Activated CD4-positive, alpha-beta memory T cell treated with anti-CD3 and anti-CD28 coated beads for 36 hours (primary cell): ENCODE measurements around the gene CD300H. TPM values are rescaled to one million over a fixed set of nuclear protein-coding genes. Genes with fewer than 3 reads are reported as not detected.

ENCODE experiments used
- CTCF ChIA-PET: fragments of 350-600 bp; sonication (Branson Sonifier 250); formaldehyde crosslinking; loops from one replicate; lab custom pipeline; 2021; ENCODE audit warnings: antibody characterized with exemption, inconsistent platforms; lab: Charles Lee
- POLR2A ChIA-PET: fragments of 350-600 bp; sonication (Branson Sonifier 250); formaldehyde crosslinking; loops from one replicate; lab custom pipeline; 2021; ENCODE audit warnings: antibody characterized with exemption; lab: Charles Lee
- DNase-seq: peaks from one replicate; pipeline ENCODE4 v3.0.0-alpha.2; 2020
- H3K27ac Mint-ChIP-seq: one replicate; pipeline ENCODE4 v1.8.0; 2021; ENCODE audit warnings: mixed read lengths
- H3K27me3 Mint-ChIP-seq: one replicate; pipeline ENCODE4 v1.8.0; 2021; ENCODE audit warnings: mixed read lengths
- H3K36me3 Mint-ChIP-seq: one replicate; pipeline ENCODE4 v1.8.0; 2021; ENCODE audit warnings: mixed read lengths
- H3K4me1 Mint-ChIP-seq: one replicate; pipeline ENCODE4 v1.8.0; 2021; ENCODE audit warnings: low read depth, mixed read lengths
- H3K4me3 Mint-ChIP-seq: one replicate; pipeline ENCODE4 v1.8.0; 2021; ENCODE audit warnings: mild to moderate bottlenecking, mixed read lengths
- H3K9me3 Mint-ChIP-seq: one replicate; pipeline ENCODE4 v1.8.0; 2021; ENCODE audit warnings: mixed read lengths
- intact Hi-C: fragments of 100-400 bp; cut with micrococcal nuclease; formaldehyde crosslinking; loops from one replicate; pipeline ENCODE4 v1.15.1; 2023
- total RNA-seq, 2 experiments: library from RNA; stranded (reverse); gene quantifications; one replicate each; pipeline ENCODE4 v1.2.3, GENCODE V29; 2021

Gene CD300H
- total RNA-seq, 2 experiments from 2014 or later = not detected

DNA sequence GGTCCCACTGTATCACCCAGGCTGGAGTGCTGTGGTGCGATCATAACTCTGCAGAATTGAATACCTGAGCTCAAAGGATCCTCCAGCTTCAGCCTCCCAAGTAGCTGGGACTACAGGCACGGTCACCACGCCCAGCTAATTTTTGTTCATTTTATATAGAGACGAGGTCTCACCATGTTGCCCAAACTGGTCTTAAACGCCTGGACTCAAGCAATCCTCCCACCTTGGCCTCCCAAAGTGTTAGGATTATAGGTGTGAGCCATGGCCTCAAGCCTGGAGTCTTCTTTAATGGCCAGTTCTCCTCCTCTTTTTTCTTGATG is 36.5 kb downstream of the CD300H start:
- ChIA-PET CTCF (interaction anchor here (1.0 to 2.0 kb wide), 4 partner anchors 36 to 169 kb away, joined by 3 to 7 read pairs (median 4); partner anchors contain the start of genes BTBD17 and GPR142), POLR2A (no interaction called here)
- no peak for DNase-seq
- H3K36me3 Mint-ChIP-seq = no peaks in the 10 kb centered on the region
- no peak overlapping the region for H3K4me3 Mint-ChIP-seq
- peaks cover 2% of the 10 kb centered on the region for H3K4me1 Mint-ChIP-seq
- peaks cover 23% of the 10 kb centered on the region for H3K27me3 Mint-ChIP-seq
- intact Hi-C loops = no loop called here
- no peaks in the 10 kb centered on the region for H3K9me3 Mint-ChIP-seq
- no peak overlapping the region for H3K27ac Mint-ChIP-seq

DNA sequence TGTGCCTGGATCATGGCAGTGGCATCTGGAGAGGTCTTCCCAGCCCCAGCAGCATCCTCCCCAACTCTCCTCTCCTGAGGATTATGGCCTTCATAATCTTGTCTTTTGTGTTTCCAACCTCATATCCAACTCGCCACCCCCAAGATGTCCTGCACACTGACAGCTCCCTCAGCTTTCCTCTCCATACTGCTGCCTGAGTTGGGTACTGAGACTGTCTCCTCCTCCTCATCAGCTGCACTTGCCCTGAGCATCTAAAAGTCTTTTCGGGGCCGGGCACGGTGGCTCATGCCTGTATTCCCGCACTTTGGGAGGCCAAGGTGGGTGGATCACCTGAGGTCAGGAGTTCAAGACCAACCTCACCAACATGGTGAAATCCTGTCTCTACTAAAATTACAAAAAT is 38.1 kb downstream of the CD300H start:
- Mint-ChIP-seq H3K27me3 (peaks cover 25% of the 10 kb centered on the region), H3K9me3 (no peaks in the 10 kb centered on the region), H3K4me3 (no peak overlapping the region), H3K27ac (no peak overlapping the region), H3K36me3 (no peaks in the 10 kb centered on the region), H3K4me1 (peaks cover 2% of the 10 kb centered on the region)
- intact Hi-C loops = no loop called here
- ChIA-PET POLR2A (no interaction called here), CTCF (interaction anchor here (0.9 to 2.4 kb wide), 3 partner anchors 13 to 161 kb away, joined by 3 to 13 read pairs (median 7); partner anchors contain the start of gene GPR142)
- DNase-seq = peak; percentile 6

DNA sequence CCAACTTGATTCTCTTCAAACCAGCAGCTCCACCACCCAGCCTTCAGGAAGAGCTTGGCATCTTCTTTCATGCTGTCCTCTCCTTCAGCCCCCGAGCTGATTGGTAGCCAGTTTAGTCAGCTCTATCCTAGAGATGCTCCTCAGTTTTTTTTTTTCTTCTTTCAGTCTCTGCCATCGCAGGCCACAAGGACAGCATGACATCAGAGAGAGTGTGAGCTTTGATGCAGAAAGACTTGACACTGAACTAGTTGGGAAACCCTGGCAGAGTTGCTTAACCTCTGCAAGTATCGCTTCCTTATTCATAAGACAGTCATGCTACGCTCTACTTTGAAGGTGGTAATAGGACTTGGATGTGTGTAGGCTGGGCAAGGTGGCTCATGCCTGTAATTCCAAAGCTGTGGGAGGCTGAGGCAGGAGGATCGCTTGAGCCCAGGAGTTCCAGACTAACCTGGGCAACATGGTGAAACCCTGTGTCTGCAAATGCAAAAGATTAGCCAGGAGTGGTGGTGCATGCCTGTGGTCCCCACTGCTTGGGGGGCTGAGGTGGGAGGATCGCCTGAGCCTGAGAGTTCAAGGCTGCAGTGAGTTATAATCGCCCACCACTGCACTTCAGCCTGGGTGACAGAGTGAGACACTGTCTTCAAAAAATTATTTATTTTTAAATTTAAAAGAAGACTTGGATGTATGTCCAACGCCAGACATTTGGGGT is 38.7 kb downstream of the CD300H start:
- no peaks in the 10 kb centered on the region for H3K36me3 Mint-ChIP-seq
- POLR2A ChIA-PET = no interaction called here
- peaks cover 26% of the 10 kb centered on the region for H3K27me3 Mint-ChIP-seq
- peak; percentile 7 for DNase-seq
- no peak overlapping the region for H3K27ac Mint-ChIP-seq
- CTCF ChIA-PET = interaction anchor here (2.4 kb wide), 1 partner anchor 149 kb away, joined by 13 read pairs; no protein-coding TSS in a partner anchor
- no peaks in the 10 kb centered on the region for H3K9me3 Mint-ChIP-seq
- no peak overlapping the region for H3K4me3 Mint-ChIP-seq
- intact Hi-C loops = no loop called here
- H3K4me1 Mint-ChIP-seq = peaks cover 2% of the 10 kb centered on the region

DNA sequence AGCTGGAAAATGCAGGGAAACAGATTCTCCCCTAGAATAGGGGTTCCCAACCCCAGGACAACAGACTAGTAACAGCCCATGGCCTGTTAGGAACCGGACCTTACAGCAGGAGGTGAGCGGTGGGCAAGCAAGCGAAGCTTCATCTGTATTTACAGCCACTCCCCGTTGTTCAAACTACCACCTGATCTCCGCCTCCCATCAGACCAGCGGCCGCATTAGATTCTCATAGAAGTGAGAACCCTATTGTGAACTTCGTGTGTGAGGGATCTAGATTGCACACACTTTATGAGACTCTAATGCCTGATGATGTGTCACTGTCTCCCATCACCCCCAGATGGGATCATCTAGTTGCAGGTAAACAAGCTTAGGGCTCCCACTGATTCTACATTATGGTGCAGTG is 39.6 kb downstream of the CD300H start:
- Mint-ChIP-seq H3K36me3 (no peaks in the 10 kb centered on the region), H3K4me3 (no peak overlapping the region), H3K9me3 (peaks cover 4% of the 10 kb centered on the region), H3K4me1 (no peaks in the 10 kb centered on the region), H3K27ac (no peak overlapping the region), H3K27me3 (peaks cover 30% of the 10 kb centered on the region)
- ChIA-PET POLR2A (no interaction called here), CTCF (interaction anchor here (2.4 kb wide), 1 partner anchor 148 kb away, joined by 13 read pairs; no protein-coding TSS in a partner anchor)
- DNase-seq = no peak
- intact Hi-C loops = no loop called here

DNA sequence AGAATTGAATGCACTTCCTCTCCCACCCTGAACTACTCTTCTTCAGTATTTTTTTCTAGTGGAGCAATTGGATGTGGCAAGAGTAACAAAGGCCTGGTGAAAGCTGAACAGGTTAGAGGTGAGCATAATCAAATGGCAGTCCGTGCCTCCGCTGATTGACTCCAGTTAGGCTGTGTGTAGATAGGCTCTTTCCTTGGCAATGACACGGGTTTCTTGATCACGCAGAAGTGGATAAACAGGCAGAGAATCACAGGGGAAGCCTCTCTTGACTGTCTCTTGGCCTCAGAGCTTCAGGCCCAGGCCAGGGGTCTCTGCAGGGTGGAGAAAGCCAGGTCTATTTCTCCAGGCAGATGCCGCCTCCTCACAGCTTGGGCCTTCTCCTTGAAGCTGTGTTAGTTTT is 40.2 kb downstream of the CD300H start:
- ChIA-PET POLR2A (no interaction called here), CTCF (interaction anchor here (0.6 kb wide), 1 partner anchor 8 kb away, joined by 4 read pairs; no protein-coding TSS in a partner anchor)
- Mint-ChIP-seq H3K4me1 (no peaks in the 10 kb centered on the region), H3K36me3 (no peaks in the 10 kb centered on the region), H3K4me3 (no peak overlapping the region), H3K27me3 (peaks cover 33% of the 10 kb centered on the region), H3K27ac (no peak overlapping the region), H3K9me3 (peaks cover 4% of the 10 kb centered on the region)
- no peak for DNase-seq
- intact Hi-C loops = no loop called here

DNA sequence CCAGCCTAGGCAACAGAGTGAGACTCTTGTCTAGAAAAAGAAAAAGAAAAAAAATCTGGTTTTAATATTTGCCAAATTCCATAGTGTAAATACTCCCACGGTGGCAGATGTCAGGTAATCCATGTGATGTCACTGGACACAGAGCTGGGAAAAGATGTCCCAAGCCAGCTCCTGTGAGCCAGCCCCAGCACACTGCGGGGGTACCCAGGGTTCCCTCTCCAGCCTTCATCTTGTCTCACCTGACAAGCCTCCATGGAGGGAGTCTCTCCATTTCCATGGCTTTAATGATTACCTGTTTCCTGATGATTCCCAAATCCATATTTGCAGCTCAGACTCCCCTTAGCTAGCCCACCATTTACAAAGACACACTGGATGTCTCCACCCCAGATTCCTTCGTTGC is 40.6 kb downstream of the CD300H start:
- Mint-ChIP-seq H3K27me3 (peaks cover 33% of the 10 kb centered on the region), H3K4me3 (no peak overlapping the region), H3K4me1 (no peaks in the 10 kb centered on the region), H3K9me3 (peaks cover 4% of the 10 kb centered on the region), H3K27ac (no peak overlapping the region), H3K36me3 (no peaks in the 10 kb centered on the region)
- intact Hi-C loops = no loop called here
- no peak for DNase-seq
- ChIA-PET POLR2A (interaction anchor here (0.6 kb wide), 1 partner anchor 61 kb away, joined by 3 read pairs; no protein-coding TSS in a partner anchor), CTCF (interaction anchor here (0.6 to 1.1 kb wide), 2 partner anchors 8 to 70 kb away, joined by 3 to 4 read pairs; no protein-coding TSS in a partner anchor)

DNA sequence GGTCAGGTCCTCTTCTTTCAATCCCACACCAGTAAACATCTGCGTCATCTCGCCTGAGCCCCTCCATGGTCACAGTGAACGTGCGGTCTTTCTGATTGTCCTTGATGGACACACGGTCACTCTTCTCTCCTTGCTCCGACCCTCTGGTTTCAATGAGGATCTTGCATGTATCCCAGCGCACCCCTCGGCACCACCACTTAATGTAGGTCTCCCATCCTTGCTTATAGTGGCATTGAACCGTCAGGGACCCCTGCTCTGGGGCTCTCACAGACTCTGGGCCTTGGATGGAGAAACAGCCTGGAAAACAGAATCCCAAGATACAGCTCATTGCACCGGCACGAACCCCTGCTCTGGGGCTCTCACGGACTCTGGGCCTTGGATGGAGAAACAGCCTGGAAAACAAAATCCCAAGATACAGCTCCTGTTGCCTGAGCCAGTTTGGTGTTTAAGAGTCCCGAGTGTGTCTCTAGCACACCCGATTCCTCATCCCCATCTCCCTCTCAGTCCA is 41.5 kb downstream of the CD300H start:
- Mint-ChIP-seq H3K27me3 (peaks cover 37% of the 10 kb centered on the region), H3K27ac (no peak overlapping the region), H3K4me3 (no peak overlapping the region), H3K9me3 (peaks cover 4% of the 10 kb centered on the region), H3K4me1 (peaks cover 7% of the 10 kb centered on the region), H3K36me3 (no peaks in the 10 kb centered on the region)
- POLR2A ChIA-PET = interaction anchor here (0.6 kb wide), 1 partner anchor 61 kb away, joined by 3 read pairs; no protein-coding TSS in a partner anchor
- no peak for DNase-seq
- intact Hi-C loops = no loop called here
- CTCF ChIA-PET = interaction anchor here (1.1 to 1.6 kb wide), 3 partner anchors 69 to 436 kb away, joined by 3 to 5 read pairs (median 3); no protein-coding TSS in a partner anchor

DNA sequence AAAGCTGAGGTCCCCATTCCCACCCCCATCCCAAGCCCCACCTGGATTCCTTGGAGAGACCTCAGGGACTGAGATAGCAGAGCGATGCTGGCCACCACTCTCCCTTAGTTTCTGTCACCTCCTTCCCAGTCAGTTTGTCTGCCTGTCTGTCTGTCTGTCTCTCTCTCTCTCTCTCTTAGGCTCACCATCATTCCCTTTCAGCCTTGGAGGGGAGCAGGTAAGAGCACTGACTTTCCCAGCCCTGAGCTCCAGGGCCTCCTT is 41.9 kb downstream of the CD300H start:
- intact Hi-C loops = no loop called here
- no peak for DNase-seq
- ChIA-PET CTCF (interaction anchor here (1.1 to 1.6 kb wide), 3 partner anchors 68 to 436 kb away, joined by 3 to 5 read pairs (median 3); no protein-coding TSS in a partner anchor), POLR2A (no interaction called here)
- Mint-ChIP-seq H3K4me1 (peaks cover 8% of the 10 kb centered on the region), H3K36me3 (no peaks in the 10 kb centered on the region), H3K4me3 (no peak overlapping the region), H3K27ac (no peak overlapping the region), H3K27me3 (peaks cover 37% of the 10 kb centered on the region), H3K9me3 (peaks cover 4% of the 10 kb centered on the region)

DNA sequence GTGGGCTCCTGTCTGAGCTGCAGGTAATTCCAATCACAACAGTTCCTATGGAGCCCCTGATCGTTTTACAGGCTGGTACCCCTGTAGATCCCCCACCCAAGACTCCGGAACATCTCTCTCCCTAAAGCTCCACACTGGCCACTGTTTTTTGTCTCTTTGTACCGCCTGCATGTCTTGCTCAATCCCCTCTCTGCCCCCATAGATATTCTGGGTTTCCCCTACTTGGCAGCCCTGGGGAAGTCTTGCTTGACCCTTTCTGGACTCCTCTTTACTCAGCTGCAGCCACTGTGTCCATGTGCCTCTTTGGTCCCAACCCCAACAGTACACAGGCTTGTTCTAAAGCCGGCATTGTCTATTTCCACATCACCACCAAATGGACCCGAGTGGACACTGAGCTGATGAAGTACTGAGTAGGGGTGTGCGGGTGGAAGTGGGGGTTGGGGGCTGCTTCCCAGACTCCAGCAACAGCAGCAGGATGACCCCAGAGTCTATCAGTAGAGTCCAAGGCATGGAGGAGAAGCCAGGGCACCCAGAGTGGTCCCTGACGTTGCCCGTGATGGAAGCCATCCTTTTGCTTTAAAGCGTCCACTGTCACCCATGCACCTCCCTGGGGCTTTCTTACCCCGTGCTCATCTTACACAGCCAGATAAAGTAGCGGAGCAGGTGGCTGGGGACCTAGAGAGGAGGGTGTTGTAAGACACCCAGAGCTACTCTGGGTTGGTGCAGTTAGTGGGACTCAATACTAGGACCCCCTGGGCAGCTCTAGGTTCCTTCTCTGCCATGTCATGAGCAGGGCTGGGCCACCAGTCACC is 42.5 kb downstream of the CD300H start:
- Mint-ChIP-seq H3K4me1 (peaks cover 12% of the 10 kb centered on the region), H3K4me3 (no peak overlapping the region), H3K9me3 (peaks cover 4% of the 10 kb centered on the region), H3K36me3 (no peaks in the 10 kb centered on the region), H3K27me3 (peaks cover 36% of the 10 kb centered on the region), H3K27ac (no peak overlapping the region)
- DNase-seq = no peak
- CTCF ChIA-PET = interaction anchor here (1.3 to 1.6 kb wide), 2 partner anchors 146 to 435 kb away, joined by 3 to 5 read pairs; no protein-coding TSS in a partner anchor
- POLR2A ChIA-PET = no interaction called here
- intact Hi-C loops = no loop called here

DNA sequence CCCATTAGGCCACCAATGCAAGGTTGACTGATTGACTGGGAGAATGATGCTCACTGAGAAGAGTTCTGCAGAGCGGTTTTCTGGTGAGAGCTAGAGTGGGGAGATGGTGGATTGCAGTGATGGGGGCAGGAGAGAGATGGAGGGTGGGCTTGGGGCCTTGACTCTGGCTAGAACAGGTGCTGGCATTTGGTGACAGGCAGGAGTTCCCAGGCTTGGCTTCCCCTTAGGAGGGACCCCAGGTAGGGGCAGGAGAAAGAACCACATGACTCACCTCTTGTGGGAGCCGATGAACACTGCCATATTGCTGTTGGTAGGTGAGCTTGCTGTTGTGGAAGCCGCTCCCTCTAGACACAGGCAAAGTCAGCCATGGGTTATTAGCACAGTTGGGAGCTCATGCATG is 44.0 kb downstream of the CD300H start:
- H3K9me3 Mint-ChIP-seq = peaks cover 7% of the 10 kb centered on the region
- CTCF ChIA-PET = no interaction called here
- H3K27me3 Mint-ChIP-seq = peaks cover 38% of the 10 kb centered on the region
- POLR2A ChIA-PET = no interaction called here
- H3K36me3 Mint-ChIP-seq = no peaks in the 10 kb centered on the region
- intact Hi-C loops = no loop called here
- H3K4me3 Mint-ChIP-seq = no peak overlapping the region
- no peak for DNase-seq
- no peak overlapping the region for H3K27ac Mint-ChIP-seq
- H3K4me1 Mint-ChIP-seq = peaks cover 14% of the 10 kb centered on the region

DNA sequence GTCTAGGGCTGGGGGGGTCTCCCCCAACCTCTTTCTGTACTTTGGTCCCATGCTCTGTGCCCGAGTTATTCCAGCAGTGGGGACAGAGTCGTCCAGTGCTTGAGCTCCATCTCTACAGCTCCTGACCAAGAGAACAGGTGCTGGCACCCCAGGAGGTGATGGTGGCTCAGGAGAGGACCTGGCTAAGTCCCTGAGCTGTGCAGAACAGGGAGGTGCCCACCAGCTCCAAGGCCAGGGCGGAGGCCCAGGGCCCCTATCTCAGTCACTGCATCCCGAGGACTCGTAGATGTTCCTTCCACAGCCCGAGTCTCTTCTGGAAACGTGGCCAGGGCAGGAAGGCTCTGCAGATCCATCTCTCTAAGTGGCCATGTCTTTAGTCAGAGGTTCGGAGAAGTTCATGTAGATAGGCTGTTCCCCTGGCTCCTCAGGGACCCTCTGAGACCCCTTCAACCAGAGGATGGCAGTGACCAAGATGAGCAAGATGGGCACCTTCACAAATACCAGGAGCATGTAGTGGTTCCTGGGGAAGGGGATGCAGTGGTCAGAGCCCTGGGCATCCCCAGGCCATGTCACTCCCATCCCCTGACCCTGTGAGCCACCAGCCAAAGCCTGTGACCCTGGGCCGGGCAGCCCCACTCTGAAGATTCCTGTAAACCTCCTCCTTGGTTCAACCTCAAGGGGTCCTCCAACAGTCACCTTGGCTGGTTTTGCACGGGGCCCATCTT is 44.8 kb downstream of the CD300H start:
- CTCF ChIA-PET = interaction anchor here (1.1 kb wide), 1 partner anchor 155 kb away, joined by 3 read pairs; no protein-coding TSS in a partner anchor
- Mint-ChIP-seq H3K9me3 (peaks cover 11% of the 10 kb centered on the region), H3K4me3 (no peak overlapping the region), H3K27me3 (peaks cover 41% of the 10 kb centered on the region), H3K36me3 (no peaks in the 10 kb centered on the region), H3K4me1 (peaks cover 14% of the 10 kb centered on the region), H3K27ac (no peak overlapping the region)
- POLR2A ChIA-PET = no interaction called here
- DNase-seq = no peak
- intact Hi-C loops = no loop called here
